HUES64 (cell line): ENCODE measurements around the gene SLC8A1.

ENCODE experiments used
- H3K27ac ChIP-seq: 2 replicates; pipeline ENCODE4 v1.7.0; 2013; ENCODE audit warnings: low read depth, low read length, inconsistent platforms
- H3K27me3 ChIP-seq: 2 replicates; pipeline ENCODE4 v1.6.1; 2013; ENCODE audit warnings: mild to moderate bottlenecking, low read length; ENCODE audit not compliant: insufficient read depth
- H3K36me3 ChIP-seq: 2 replicates; pipeline ENCODE4 v1.6.1; 2013; ENCODE audit warnings: mild to moderate bottlenecking, low read length; ENCODE audit not compliant: insufficient read depth
- H3K4me1 ChIP-seq: 2 replicates; pipeline ENCODE4 v1.6.1; 2013; ENCODE audit warnings: mild to moderate bottlenecking, low read length, moderate library complexity; ENCODE audit not compliant: insufficient read depth
- H3K4me3 ChIP-seq: 2 replicates; pipeline ENCODE4 v1.5.1; 2013; ENCODE audit warnings: mild to moderate bottlenecking, low read length, moderate library complexity
- H3K9ac ChIP-seq: 2 replicates; pipeline ENCODE4 v1.6.1; 2013; ENCODE audit warnings: mild to moderate bottlenecking, low read depth, low read length
- H3K9me3 ChIP-seq: 2 replicates; pipeline ENCODE4 v1.6.1; 2013; ENCODE audit warnings: low read depth, low read length; ENCODE audit not compliant: insufficient read depth
- WGBS: fragments of 150-250, 120-280 bp; methylation state at CpG from one replicate; pipeline ENCODE4 v1.1.7; 2013; ENCODE audit warnings: missing lambda C conversion rate; 5-methylcytosine and 5-hydroxymethylcytosine counted together

The SLC8A1 gene

DNA sequence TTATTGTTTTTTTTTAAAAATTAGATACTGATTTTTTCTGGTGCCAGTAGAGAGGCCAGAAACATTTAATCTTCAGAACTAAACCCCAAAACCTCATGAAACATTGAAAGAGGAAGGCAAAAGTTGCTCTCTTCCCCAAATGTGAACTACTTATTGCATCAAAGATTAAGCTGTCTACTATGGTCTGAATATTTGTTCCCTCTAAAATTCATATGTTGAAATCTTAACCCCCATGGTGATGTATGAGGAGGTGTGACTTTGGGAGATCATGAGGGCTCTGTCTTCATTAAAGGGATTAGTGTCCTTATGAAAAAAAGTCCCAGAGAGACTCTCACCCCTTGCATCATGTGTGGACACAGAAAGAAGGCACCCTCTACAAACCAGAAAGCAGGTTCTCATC, 28.2 kb upstream of the SLC8A1 start:
- Histone ChIP-seq H3K27ac (no peak overlapping the region), H3K27me3 (no peaks in the 10 kb centered on the region), H3K9me3 (no peaks in the 10 kb centered on the region), H3K4me3 (no peak overlapping the region), H3K4me1 (no peaks in the 10 kb centered on the region), H3K36me3 (no peaks in the 10 kb centered on the region), H3K9ac (no peak overlapping the region)

DNA sequence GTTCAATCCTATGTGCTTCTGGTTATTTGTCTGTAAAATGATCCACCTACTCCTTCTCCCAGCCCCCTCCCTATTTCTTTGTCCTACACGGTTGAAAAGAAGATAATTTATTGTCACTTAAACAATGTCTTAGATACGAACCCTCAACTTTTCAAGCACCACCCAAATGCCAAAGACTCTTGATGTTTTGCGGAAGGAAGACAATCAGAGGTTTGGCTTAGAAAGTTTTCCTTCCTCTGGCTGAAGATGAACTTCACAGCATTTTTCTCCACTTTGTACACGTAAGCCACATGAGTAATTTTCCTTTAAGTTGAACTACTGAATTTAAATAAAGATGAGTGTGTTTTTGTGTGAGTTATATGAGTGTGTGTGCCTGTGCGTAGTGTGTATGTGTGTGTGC, 25.5 kb upstream of the SLC8A1 start:
- Histone ChIP-seq H3K9ac (no peak overlapping the region), H3K27me3 (no peaks in the 10 kb centered on the region), H3K36me3 (no peaks in the 10 kb centered on the region), H3K27ac (no peak overlapping the region), H3K9me3 (no peaks in the 10 kb centered on the region), H3K4me3 (no peak overlapping the region), H3K4me1 (no peaks in the 10 kb centered on the region)
- WGBS: 92% methylated on average over 4 of the region's 5 CpGs

DNA sequence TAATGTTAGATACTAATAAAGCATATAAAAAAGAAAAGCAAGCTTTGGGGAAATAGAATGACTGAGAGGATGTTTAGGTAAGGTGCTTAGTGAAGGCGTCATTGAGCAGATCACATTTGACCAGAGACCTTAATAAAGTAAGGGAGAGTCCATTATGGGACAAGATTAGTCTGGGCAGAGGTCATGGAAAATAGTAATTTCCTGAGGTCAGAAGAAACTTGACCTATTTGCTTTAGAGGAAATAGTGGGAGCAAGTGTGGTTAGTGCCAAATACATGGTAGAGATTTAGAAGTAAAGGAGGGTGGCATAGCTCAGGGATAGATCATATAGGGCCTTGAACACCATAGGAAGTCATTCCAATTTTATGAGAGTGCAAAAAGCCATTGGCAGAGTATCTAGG, 24.5 kb upstream of the SLC8A1 start:
- Histone ChIP-seq H3K36me3 (no peaks in the 10 kb centered on the region), H3K4me1 (no peaks in the 10 kb centered on the region), H3K27me3 (no peaks in the 10 kb centered on the region), H3K27ac (no peak overlapping the region), H3K9ac (no peak overlapping the region), H3K9me3 (no peaks in the 10 kb centered on the region), H3K4me3 (no peak overlapping the region)
- WGBS: 92% methylated on average over 1 of the region's 1 CpG

DNA sequence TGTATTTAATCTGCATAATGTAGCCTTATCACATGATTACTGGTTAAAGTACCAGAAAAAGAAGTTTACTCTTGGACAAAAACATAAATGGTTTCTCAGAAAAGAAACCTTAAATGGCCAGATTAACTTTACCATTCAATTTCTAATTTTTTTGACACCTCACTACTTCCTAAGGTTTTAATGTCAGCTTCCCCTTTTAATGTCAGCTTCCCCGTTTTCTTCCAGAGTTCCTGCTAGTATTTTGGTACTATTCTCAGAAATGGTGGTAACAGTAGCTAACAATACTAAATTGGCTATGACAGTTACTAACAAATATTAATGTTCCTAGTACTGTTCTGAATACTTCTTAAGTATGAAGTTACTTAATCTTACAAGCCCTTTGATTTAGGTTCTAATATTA, 22.4 kb upstream of the SLC8A1 start:
- Histone ChIP-seq H3K27me3 (no peaks in the 10 kb centered on the region), H3K9me3 (no peaks in the 10 kb centered on the region), H3K9ac (no peak overlapping the region), H3K4me3 (no peak overlapping the region), H3K27ac (no peak overlapping the region), H3K36me3 (no peaks in the 10 kb centered on the region), H3K4me1 (no peaks in the 10 kb centered on the region)
- no CpG with 5 or more reads among the region's 1 CpG for WGBS

DNA sequence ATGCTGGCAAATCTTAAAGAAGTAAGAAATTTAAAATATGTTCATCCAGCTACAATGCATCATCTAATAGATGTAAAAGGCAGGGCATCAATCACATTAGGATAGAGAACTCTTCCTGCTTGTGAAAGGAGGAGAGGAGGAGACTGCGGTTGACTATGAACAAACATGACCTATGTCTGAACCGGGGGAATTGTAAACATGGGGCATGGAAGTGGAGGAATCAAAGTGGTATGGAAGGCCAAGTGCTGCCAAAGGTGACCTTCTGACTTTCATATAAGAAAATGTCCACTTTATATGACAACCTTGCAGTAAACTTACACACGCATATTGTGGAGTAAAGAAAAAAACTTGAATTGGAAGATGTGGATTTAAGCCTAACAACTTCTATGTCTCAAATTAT, 20.0 kb upstream of the SLC8A1 start:
- Histone ChIP-seq H3K9ac (no peak overlapping the region), H3K4me3 (no peak overlapping the region), H3K4me1 (no peaks in the 10 kb centered on the region), H3K27ac (no peak overlapping the region), H3K36me3 (no peaks in the 10 kb centered on the region), H3K27me3 (no peaks in the 10 kb centered on the region), H3K9me3 (no peaks in the 10 kb centered on the region)
- WGBS: 71% methylated on average over 2 of the region's 3 CpGs

DNA sequence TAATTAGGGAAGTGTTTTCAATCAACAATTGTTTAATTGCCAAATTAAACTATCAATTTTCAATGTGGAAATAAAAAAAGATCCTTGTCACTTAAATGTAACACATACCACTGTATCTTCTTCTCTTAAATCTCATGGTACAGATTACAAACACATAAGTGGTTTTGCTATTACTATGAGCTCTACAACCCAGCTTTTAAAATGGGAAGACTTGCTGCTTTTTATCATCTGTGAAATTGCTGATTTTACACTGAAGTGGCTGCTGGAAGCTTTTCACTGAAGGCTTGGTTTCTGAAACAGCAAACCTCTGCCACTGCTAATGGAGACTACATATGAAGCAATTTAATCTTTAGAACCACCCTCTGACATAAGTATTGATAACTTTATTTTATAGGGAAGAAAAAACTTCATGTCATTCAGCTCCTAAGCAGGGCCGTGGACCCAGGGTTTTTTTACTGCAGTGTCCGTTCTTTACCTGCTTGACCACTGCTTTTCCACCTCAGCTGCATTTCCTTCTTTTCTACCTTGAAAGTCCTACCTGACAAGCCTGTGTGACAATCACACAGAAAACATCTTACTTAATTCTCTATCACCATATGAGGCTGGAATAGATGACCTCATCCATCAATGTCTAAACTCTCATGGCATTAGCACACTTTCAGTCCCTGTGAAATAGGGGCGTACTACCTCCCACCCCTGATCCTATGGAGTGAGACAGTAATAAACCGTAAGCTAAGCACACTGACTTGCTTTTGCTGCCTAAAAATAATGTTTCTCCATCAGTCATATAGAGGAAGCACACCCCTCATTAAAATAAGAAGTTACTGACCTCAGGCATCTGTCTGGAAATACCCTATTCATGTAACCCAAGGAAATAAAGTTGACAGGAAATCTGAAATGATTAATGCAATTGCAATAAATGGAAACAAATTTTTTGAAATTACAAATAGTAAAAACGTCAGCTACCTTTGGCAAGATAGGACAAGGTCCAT, 19.2 kb upstream of the SLC8A1 start:
- no peaks in the 10 kb centered on the region for H3K27me3 ChIP-seq
- H3K27ac ChIP-seq: no peak overlapping the region
- H3K9me3 ChIP-seq: no peaks in the 10 kb centered on the region
- WGBS: 94% methylated on average over 4 of the region's 5 CpGs
- no peak overlapping the region for H3K9ac ChIP-seq
- no peaks in the 10 kb centered on the region for H3K36me3 ChIP-seq
- no peak overlapping the region for H3K4me3 ChIP-seq
- no peaks in the 10 kb centered on the region for H3K4me1 ChIP-seq

DNA sequence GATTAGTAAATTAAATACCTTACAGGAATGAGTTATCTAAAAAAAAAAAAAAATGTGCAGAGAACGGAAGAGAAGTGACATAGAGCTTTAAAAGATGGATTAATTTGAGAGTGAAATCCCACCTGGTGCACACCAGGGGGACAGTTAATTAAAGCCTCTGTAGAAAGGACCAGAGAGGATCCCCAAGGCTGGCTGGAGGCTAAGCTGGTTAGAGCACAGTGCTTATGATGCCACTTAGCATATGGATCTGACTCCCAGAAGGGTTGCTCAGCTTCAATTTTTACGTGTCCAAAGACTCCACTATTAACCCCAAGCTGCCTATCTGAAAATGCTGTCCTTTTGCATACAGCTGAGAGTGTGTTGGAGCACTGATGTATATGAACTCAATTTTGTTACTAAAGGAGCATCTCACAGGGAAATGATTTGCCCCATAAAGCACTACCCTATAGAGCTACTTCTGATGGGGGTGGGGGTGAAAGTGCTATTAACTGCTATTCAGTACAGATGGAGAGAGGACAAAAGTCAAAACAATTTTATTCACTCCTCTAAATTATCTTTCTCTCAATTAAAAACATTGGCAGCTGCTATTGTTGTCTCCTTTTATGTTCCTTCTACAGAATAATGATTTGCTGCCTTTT, 15.2 kb upstream of the SLC8A1 start:
- Histone ChIP-seq H3K9ac (no peak overlapping the region), H3K4me3 (no peak overlapping the region), H3K27me3 (no peaks in the 10 kb centered on the region), H3K4me1 (no peaks in the 10 kb centered on the region), H3K36me3 (no peaks in the 10 kb centered on the region), H3K27ac (no peak overlapping the region), H3K9me3 (no peaks in the 10 kb centered on the region)
- WGBS: 90% methylated on average over 2 of the region's 2 CpGs

DNA sequence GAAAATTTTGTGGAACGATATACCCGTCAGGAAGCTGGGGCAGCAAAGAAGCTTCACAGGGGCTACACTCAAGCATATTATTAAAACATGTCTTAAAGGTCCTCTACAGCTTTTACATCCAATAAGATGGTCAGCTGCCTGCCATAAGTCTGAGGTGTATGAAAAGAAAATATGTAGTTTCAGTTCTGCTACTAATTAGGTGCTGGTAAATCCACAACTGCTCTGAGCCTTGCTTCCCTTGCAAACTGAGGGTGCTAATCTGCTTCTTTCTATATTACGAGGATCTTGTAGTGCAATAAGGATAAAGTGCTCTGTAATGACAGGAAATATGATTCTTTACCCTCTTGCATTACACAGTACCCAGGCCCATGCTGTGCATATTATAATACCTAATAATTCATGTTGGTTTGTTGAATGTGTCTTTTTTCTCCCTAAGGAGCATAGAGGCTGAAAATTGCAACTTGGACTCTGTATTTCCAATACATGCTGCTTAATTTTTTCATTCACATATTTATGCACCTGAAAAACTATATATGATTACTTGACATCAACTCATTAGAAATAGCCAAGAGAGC, 14.5 kb upstream of the SLC8A1 start:
- H3K36me3 ChIP-seq: no peaks in the 10 kb centered on the region

DNA sequence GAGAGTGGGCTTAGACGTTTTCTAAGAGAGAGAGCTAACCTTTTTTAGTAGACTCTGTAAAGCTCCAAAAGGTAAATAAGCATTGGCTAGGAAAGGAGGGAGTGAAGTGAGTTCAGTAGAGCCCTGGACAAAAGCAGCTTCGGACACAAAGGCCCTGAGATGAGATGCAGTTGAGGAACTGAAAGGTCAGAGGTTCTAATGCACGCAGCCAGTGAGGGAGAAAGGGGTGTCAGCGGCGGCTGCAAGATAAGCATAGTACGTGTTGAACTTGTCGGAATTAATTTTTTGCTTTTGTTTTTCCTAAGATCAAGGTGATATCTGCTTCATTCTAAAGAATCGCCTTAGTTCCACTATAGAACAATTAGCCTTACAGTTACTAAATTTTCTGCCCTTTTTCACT, 11.2 kb upstream of the SLC8A1 start:
- Histone ChIP-seq H3K27me3 (no peaks in the 10 kb centered on the region), H3K4me1 (no peaks in the 10 kb centered on the region), H3K27ac (no peak overlapping the region), H3K9ac (no peak overlapping the region), H3K4me3 (no peak overlapping the region), H3K9me3 (no peaks in the 10 kb centered on the region), H3K36me3 (no peaks in the 10 kb centered on the region)
- 94% methylated on average over 8 of the region's 8 CpGs for WGBS

More for the DNA sequence above, 14.5 kb upstream of the SLC8A1 start:
- H3K4me3 ChIP-seq: no peak overlapping the region
- no peaks in the 10 kb centered on the region for H3K9me3 ChIP-seq
- 92% methylated on average over 3 of the region's 3 CpGs for WGBS
- no peak overlapping the region for H3K9ac ChIP-seq
- H3K27me3 ChIP-seq: no peaks in the 10 kb centered on the region
- no peak overlapping the region for H3K27ac ChIP-seq
- H3K4me1 ChIP-seq: no peaks in the 10 kb centered on the region

DNA sequence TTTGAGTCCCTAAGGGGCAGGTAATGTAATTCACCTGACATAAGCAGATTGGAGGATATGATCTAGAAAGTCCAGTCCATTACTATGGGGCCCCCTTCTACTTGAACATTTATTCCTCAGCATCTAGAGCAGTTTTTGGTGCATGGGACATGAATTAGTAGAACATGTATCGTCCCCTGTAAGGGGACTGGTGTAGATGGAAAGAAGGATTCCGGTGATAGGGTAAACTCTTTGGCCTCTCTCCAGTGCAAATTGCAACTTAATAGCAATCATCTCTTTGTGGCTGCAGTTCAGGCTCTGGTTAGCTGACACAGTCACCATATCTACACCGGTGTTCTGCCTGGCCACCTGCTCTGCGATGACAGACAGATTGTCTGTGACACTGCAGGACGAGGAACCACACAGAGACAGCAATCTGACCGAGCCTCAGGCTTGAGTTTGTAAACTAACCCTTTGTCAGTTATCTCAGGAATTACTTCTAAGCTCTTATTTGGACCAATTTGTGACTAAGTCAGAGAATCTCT, 6.4 kb upstream of the SLC8A1 start:
- no peak overlapping the region for H3K9ac ChIP-seq
- 85% methylated on average over 6 of the region's 6 CpGs for WGBS
- H3K27me3 ChIP-seq: peaks cover 11% of the 10 kb centered on the region
- no peaks in the 10 kb centered on the region for H3K36me3 ChIP-seq
- H3K4me3 ChIP-seq: no peak overlapping the region
- H3K27ac ChIP-seq: no peak overlapping the region
- H3K4me1 ChIP-seq: no peaks in the 10 kb centered on the region; the same call in 1 of the 2 replicates
- no peaks in the 10 kb centered on the region for H3K9me3 ChIP-seq

DNA sequence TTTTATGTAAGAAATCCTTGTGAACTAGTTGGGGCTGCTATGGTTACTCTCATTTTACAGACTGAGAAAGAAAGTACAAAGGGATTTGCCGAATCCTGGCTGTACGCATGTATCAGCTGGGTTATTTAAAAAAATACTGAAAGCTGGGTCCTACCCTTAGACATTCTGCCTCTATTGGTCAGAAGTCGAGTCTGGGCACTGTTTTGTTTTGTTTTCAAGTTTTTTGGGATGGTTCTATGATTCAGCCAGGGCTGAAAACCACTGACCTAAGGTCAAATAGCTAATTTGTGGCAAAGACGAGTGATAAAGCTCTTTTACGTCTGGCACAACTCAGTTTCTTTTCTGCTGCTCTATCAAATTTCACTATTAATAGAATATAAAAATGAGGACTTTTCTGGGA, 5.9 kb upstream of the SLC8A1 start:
- H3K9me3 ChIP-seq: no peaks in the 10 kb centered on the region
- H3K27ac ChIP-seq: no peak overlapping the region
- peaks cover under 1% of the 10 kb centered on the region for H3K4me1 ChIP-seq
- H3K36me3 ChIP-seq: no peaks in the 10 kb centered on the region
- WGBS: 88% methylated on average over 5 of the region's 5 CpGs
- H3K4me3 ChIP-seq: no peak overlapping the region
- no peak overlapping the region for H3K9ac ChIP-seq
- H3K27me3 ChIP-seq: peaks cover 16% of the 10 kb centered on the region
